Activated CD8-positive, alpha-beta memory T cell treated with anti-CD3 and anti-CD28 coated beads for 1 hour (primary cell): Measurements from ENCODE around the gene CDH11.

Experiments used
- DNase-seq, 2 donors: peaks; one replicate each; pipeline ENCODE4 v3.0.0-alpha.2; 2020; ENCODE audit warnings: low read depth in 1 of 2; ENCODE audit errors: extremely low read depth in 1 of 2

CDH11 gene

DNA sequence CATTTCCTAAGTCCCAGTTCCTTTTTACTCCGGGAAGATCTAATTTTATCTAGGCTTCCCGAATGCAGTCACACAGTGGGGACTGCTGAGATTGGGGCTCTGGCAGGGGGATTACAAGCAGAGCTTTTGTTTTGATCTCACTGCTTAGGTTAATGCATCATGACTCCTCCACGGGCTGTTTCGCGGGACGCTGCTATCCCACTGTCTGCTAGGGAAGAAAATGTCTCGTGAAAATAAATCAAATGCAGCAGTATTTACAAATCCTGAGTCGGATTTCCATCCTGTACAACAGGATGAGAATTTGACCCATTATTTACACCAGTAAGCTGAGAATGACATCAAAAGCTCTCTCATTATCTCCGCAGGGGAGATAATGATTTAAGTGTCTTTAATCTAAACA lies 83.8 kb downstream of the CDH11 start:
- DNase-seq: no peak

DNA sequence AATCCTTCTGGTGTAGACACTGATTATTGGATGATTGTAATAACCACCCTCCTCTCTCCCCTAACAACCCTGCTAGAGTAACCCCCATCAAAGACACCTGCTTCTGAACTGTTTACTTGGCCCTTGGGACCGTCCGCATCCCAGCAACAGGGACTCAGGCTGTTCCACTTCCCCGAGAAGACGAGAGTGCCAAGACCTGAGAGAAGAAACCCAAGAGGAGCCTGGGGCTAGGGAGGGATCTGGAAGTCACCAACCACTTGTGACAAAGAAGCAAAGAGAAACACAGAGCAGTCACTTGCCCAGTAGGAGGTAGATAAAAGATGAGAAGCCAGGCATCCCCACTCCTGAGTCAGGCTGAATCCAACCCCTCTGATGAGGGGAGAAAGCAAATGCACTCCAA lies 84.3 kb downstream of the CDH11 start:
- DNase-seq: no peak

GRCh38 chr16:65034915-65035314 lies 86.9 kb downstream of the CDH11 start:
- DNase-seq: no peak

- DNase-seq: no peak
Measured at GRCh38 chr16:65032387-65032786, 89.5 kb downstream of the CDH11 start.

- DNase-seq: no peak
Measured at GRCh38 chr16:65024767-65025178, 97.1 kb downstream of the CDH11 start.

DNA sequence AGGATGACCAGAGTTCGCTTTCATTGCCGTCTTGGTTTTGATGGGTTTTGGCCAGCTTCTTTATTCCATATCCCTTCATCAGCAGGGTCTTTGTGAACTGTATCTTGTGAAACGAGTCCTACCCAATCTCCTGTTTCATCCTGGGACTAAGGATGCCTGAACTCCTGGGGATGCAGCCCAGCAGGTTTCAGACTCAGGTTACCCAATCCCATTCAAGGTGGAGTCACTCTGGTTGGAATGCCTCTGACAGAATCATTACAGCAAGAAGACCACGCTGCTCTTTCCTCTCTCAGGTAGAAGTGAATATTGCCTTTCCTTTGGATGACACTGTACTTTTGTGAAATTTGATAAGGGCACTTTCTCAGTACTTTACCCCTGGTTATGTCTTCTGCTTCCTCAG lies 98.1 kb downstream of the CDH11 start:
- no peak for DNase-seq

DNA sequence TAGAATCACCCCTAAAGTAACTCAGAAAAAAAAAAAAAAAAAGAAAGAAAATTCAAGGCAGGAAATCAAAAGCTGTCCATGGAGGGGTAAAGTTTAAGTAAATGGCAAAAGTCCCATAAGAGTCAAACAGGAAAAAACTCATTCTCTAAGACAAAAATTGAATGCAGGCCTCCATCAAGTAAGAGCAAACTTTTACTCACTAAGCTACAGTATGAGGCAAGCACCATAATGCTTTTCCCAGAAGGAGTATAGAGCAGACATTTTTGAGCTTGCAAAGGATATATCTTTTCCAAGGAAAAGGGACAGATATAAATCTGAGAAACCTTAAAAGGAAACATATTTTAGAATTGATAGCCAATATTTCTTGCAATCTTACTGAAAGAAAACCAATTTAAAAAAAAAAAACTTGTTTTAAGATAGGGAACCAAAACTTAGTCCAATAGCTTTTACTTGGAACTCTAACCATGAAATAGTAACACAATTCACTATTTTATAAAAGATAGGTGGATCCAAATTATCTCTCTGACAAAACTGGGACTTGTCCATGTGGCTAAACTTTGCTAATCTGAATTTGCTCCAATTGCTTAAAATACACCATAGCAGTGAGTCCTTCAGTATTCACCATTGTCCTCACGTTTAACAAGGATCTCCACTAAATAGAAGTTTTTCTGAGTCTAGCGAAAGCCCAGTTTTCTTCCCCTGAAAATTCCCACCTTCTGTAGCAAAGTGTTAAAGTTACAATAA lies 99.8 kb downstream of the CDH11 start:
- no peak for DNase-seq

DNA sequence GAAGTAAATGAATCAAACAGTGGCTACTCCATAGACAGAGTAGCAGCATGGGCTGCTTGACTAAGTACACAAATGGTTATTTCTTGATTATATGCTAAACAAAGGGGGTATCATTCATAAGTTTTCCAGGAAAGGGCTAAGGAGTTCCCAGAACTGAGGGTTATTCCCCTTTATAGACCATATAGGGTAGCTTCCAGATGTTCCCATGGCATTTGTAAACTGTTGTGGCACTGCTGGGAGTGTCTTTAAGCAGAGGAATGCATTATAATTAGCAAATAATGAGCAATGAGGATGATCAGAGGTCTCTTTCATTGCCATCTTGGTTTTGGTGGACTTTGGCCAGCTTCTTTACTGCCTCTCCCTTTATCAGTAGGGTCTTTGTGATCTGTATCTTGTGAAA lies 105.1 kb downstream of the CDH11 start:
- DNase-seq: no peak

- DNase-seq: no peak
Measured at GRCh38 chr16:65015599-65015998, 106.3 kb downstream of the CDH11 start.

DNA sequence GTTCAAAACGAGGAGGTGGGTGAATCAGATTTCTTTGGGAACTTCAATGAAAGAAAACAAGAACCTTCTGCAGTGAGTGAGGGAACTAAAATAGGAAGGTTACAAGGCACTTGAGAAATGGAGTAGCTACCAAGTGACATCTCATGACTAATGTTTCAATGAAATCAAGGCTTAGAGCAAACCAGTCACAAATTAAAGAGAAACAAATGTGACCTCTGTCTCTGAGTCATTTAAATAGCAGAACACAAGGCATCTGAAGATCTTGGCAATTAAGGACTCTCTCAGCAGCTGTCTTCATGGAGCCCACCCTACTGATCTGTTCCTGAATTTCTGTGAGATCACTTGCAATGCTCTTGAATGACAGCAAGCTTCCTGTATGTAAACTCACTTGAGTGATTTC lies 109.5 kb downstream of the CDH11 start:
- no peak for DNase-seq

- DNase-seq: no peak
Measured at GRCh38 chr16:65010125-65010524, 111.7 kb downstream of the CDH11 start.

- DNase-seq: no peak
Measured at GRCh38 chr16:65005696-65006095, 116.2 kb downstream of the CDH11 start.

DNA sequence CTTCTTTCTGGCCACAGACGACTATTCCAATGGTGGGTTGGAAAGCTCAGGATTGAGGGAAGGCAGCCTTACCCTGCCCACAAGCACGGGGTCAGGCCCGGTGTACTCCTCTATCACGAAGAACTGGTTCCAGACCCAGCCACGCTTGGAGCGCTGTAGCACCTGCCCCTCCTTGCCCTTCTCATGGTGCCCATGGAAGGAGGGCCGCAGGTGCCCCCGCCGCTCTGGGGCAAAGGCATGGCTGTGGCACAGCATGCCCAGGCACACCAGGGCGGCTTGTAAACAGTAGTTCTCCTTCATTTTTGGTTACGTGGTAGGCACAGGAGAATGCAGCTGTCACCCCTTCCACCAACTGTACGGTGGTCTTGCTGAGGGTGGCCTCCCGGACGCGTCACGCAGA lies 117.3 kb downstream of the CDH11 start:
- DNase-seq: no peak

DNA sequence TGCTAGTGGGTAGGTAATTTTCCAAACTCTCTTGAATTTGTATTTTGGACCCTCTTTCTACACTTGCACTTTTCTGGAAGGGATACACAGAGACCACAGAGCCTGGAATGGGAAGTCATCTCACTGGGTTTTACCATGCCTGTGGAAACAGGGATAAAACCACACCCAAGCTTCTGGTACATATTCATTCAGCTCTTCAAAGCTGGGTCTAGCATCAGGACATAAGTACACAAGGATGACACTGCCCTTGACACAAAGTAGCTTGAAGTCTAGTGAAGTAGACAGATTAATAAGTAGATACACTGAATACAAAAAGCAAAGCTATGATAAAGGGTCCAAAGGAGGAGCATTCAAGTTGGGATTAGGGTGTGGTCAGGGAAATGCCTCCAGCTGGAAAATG lies 118.2 kb downstream of the CDH11 start:
- DNase-seq: no peak

- no peak for DNase-seq
Measured at GRCh38 chr16:65002265-65002664, 119.6 kb downstream of the CDH11 start.

DNA sequence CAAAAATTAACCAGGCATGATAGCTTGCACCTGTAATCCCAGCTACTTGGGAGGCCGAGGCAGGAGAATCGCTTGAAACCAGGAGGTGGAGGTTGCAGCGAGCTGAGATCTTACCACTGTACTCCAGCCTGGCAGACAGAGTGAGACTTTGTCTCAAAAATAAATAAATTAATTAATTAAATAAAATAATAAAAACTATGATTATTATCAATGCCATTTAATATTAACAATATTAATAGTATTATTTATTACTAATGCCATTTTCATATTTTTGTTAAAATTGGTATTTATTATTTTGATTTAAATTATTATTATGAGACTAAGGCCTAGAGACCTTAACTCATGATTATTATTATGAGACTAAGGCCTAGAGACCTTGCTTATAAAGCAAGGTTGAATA lies 121.2 kb downstream of the CDH11 start:
- DNase-seq: no peak

DNA sequence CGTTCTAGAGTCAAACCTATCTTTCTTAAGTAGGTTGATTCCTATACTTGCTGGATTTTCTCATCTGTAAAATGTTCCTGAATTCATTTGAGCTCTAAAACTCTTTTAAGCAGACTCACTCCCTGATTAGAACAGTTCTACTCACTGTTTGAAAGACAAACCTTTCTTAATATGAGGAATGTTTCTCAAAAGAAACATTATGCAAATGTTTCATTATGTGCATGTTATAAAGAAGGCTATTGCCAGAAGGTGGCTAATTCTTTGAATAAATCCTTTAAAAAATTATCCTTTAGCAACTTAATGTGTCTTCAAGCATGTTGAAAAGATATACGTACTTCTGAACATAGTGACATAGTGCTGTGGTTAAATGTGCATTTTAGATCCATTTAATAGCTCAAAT lies 124.1 kb downstream of the CDH11 start:
- DNase-seq: no peak

DNA sequence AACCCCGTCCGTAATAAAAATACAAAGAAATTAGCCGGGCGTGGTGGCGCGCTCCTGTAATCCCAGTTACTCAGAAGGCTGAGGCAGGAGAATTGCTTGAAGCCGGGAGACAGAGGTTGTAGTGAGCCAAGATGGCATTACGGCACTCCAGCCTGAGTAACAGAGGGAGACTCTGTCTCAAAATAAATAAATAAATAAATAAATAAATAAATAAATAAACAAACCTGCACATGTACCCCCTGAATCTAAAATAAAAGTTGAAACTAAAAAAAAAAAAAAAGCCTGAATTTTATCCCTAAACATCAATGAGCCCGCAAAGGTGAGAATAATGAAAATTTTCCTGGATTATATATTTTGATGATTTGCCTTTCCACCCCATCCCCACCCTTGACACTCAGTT lies 124.7 kb downstream of the CDH11 start:
- DNase-seq: no peak

DNA sequence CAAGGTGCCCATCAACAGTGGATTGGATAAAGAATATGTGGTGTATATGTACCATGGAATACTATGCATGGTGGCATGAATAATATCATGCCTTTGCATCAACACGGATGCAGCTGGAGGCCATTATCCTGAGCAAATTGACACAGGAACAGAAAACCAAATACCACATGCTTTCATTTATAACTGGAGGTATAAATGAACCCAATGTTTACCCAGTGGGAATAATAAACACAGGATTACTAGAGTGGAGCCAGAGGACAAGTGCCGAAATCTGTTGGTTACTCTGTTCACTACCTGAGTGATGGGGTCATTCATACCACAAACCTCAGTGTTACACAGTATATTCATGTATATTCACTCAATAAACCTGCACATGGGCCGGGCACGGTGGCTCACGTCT lies 125.2 kb downstream of the CDH11 start:
- no peak for DNase-seq

DNA sequence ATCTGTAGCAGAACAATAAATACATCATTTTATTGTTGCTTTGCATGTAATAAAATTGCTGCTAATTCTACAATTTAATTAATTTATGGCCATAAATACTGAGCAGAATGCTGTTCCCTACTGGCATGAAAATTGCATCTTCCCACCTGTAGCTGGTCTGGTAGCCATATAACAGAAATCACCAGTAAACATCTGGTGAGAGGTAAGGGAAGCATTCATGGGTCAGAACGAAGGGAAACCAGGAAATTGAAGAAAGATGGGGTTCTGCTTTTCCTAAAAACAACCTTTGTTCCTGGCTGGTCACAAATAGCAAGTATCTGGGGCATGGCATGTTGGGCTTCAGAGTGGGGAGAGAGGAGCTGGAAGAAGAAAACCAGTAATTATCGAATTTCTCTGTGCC lies 128.4 kb downstream of the CDH11 start:
- no peak for DNase-seq

DNA sequence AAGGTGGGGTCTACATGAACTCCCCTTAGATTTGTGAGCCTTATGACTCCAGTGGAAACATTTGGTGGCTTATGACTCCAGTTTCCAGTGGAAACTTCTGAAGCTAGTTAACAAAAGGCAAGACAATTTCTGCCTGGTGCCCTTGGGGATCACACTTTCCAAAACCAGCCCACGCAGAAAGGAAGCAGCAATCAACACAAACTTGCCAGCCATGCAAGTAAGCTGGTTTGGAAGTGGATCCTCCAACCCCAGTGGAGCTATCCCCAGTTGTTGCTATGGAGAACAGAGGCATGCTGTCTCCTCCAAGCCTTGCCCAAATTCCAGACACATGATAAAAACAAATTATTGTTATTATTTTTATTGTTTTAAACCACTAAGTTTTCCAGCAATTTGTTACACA lies 130.9 kb downstream of the CDH11 start:
- DNase-seq: no peak

DNA sequence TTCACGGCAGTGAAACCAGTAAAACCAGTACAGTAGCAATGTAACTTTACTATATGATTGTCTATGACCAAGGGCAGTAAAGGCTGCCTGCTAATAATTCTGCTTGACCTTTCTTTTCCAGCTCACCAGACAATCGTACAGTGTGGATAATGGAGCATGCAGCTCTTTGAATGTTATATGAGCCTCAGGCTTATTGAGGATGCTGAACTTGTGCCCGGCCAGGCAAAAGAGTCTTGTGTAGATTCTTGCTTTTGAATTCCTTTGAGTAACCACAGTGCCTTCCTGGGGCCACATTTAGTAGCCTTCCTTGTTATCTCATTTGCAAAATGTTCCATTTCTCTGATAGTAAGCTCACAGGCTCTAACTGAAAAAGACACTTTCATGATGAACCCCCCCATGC lies 131.8 kb downstream of the CDH11 start:
- DNase-seq: no peak

- no peak for DNase-seq
Measured at GRCh38 chr16:64989050-64989449, 132.8 kb downstream of the CDH11 start.
